Heart right ventricle (tissue), 16 donors: ENCODE measurements around the gene TUBGCP6. TPM values are rescaled to one million over a fixed set of nuclear protein-coding genes. Genes with fewer than 3 reads are reported as not detected.
A peak's percentile ranks its signal among the peaks of the same experiment; 100 is the strongest.

Source experiments
- ATAC-seq, 8 donors: fragments of 200-7000 bp; cut with Tn5 transposase; one replicate each; pipeline ENCODE4 v1.9.1; 2020; ENCODE audit warnings: mild to moderate bottlenecking in 8 of 8, moderate library complexity in 8 of 8, moderate number of reproducible peaks in 1 of 8
- DNase-seq, 2 donors: peaks; one replicate each; pipeline ENCODE4 v3.0.0-alpha.2; 2020
- H3K27ac ChIP-seq, 10 donors: fragments of 200-600 bp; sonication (generic) in 2 of 10; one replicate each; pipeline versions ENCODE4 v1.5.0 to v1.8.0; 2020 to 2022; ENCODE audit warnings: mild to moderate bottlenecking in 3 of 10
- H3K27me3 ChIP-seq, 7 donors: fragments of 200-600 bp; one replicate each; pipeline ENCODE4 v1.8.0; 2021 to 2022; ENCODE audit warnings: mild to moderate bottlenecking in 2 of 7
- H3K36me3 ChIP-seq, 9 donors: fragments of 200-600 bp; sonication (generic) in 1 of 9; one replicate each; pipeline versions ENCODE4 v1.5.0 to v1.8.0; 2020 to 2022; ENCODE audit warnings: mild to moderate bottlenecking in 2 of 9
- H3K4me1 ChIP-seq, 9 donors: fragments of 200-600 bp; sonication (generic) in 1 of 9; one replicate each; pipeline versions ENCODE4 v1.5.0 to v1.8.0; 2020 to 2022; ENCODE audit warnings: mild to moderate bottlenecking in 4 of 9
- H3K4me3 ChIP-seq, 10 donors: fragments of 200-600 bp; sonication (generic) in 2 of 10; one replicate each; pipeline versions ENCODE4 v1.5.0 to v1.8.0; 2020 to 2022; ENCODE audit warnings: mild to moderate bottlenecking in 7 of 10, moderate library complexity in 2 of 10
- H3K9me3 ChIP-seq, 11 donors: fragments of 200-600 bp in 10 of 11; sonication (generic) in 2 of 11; one replicate each; pipeline versions ENCODE4 v1.5.0 to v1.8.0; 2013 to 2022; ENCODE audit warnings: mild to moderate bottlenecking in 2 of 11, control low read depth in 1 of 11, moderate library complexity in 1 of 11
- CTCF ChIP-seq, 9 donors: fragments of 200-600 bp; sonication (generic) in 2 of 9; IDR thresholded peaks; one replicate each; pipeline versions ENCODE4 v1.5.0 to v1.8.0; 2021 to 2022; ENCODE audit warnings: antibody characterized with exemption in 9 of 9, mild to moderate bottlenecking in 5 of 9, moderate library complexity in 1 of 9
- WGBS, 2 donors: extraction: QIAGEN DNeasy Blood & Tissue Kit; methylation state at CpG; one replicate each; pipeline ENCODE4 v1.1.7; 2013; ENCODE audit warnings: inconsistent platforms in 1 of 2; 5-methylcytosine and 5-hydroxymethylcytosine counted together
- intact Hi-C, 10 donors: fragments of 100-400 bp; cut with DNase I; formaldehyde crosslinking; loops; one replicate each; pipeline versions ENCODE4 v1.11.1 to v1.14.2; 2022
- polyA plus RNA-seq, 2 donors: library from polyadenylated mRNA; stranded (reverse); fragments of 200-250 nt; gene quantifications; one replicate each; pipeline ENCODE4 v1.2.3, GENCODE V29; 2013
- total RNA-seq, 10 donors: library from RNA; stranded (reverse); fragmentation: NEBNext Ultra II Directional in 3 of 10; extraction: Animal tissue kit (Norgen Biotek cat#: 25700) in 3 of 10; gene quantifications; one replicate each; pipeline versions ENCODE4 v1.2.1 to v1.2.4, GENCODE V29; 2021 to 2023
- donor health status: Arrhythmogenic right ventricular cardiomyopathy.
- donor health status: ischemic (EF 13 %, LVEDD 7.1; RV severe dilation, severe dysfunction).
- donor health status: healthy with polysubstance abuse.
- donor health status: DM: no; HTN: yes; CAD: no.
- donor health status: DM: no; HTN: no; CAD: no.
- donor health status: ischemic (EF 25% LVEDD 6.9; RV normal size, moderate dysfunction).
- donor health status: ischemic (EF 25% LVEDD 5.7; RV mildly dilated, moderate dysfunction).
- donor health status: healthy.
- donor health status: DM: yes; HTN: yes; CAD: no.
- donor health status: Ischemic cardiomyopathy.
- donor health status: ischemic (EF 35%, LVEDD 5.7; RV mildly dilated, moderate dysfunction).
- donor health status: nonischemic (EF 11% LVEDD 7.7; RV severe dilation, severe dysfunction).
- donor health status: DM: yes; HTN: yes; CAD: no.
- donor health status: PGD.
- donor health status: ischemic (EF 29% LVEDD 5.4; RV normal size, mild dysfunction).
- donor health status: nonischemic (EF 23%, LVEDD 6.1; RV moderate dilation, normal function).

Gene TUBGCP6
- total and polyA plus RNA-seq, 12 donors = 14.2 to 40.7 (median 18.5) TPM

- no peaks in the 10 kb centered on the region for H3K9me3 ChIP-seq
- peaks cover 0 to 39% (median 0%) of the 10 kb centered on the region in 9 donors for H3K36me3 ChIP-seq
- no peak for TF ChIP-seq CTCF (IDR thresholded peaks at IDR 0.05)
- intact Hi-C loops = loop anchor here in 1 of 10 donors (10.0 kb wide), 1 partner anchor 266 kb away; no protein-coding TSS in a partner anchor
- no peaks in the 10 kb centered on the region for H3K27me3 ChIP-seq
- H3K4me1 ChIP-seq = peaks cover 10 to 67% (median 43%) of the 10 kb centered on the region in 9 donors
- peak overlapping the region in 9 of 10 donors; percentile 27 to 63 (median 54) for H3K4me3 ChIP-seq
- peak overlapping the region; percentile 13 to 97 (median 79) for H3K27ac ChIP-seq
- DNase-seq = peak in 1 of 2 donors; percentile 33
- WGBS, 2 donors = 52 to 58% methylated on average over 18 of the region's 18 CpGs
- peak in 6 of 8 donors; percentile 1 to 33 (median 13) for ATAC-seq
Observed at GRCh38 chr22:50190941-50191741, 53.7 kb downstream of the TUBGCP6 start.

GRCh38 chr22:50190182-50190940 lies 54.5 kb downstream of the TUBGCP6 start:
- intact Hi-C loops = loop anchor here in 1 of 10 donors (10.0 kb wide), 1 partner anchor 266 kb away; no protein-coding TSS in a partner anchor
- TF ChIP-seq CTCF (IDR thresholded peaks at IDR 0.05) = peak in 7 of 9 donors; percentile 21 to 65 (median 56)
- peak; percentile 31 to 77 (median 72) for ATAC-seq
- Histone ChIP-seq H3K4me3 (peak overlapping the region in 9 of 10 donors; percentile 27 to 63 (median 54)), H3K4me1 (peaks cover 10 to 68% (median 44%) of the 10 kb centered on the region in 9 donors), H3K27ac (peak overlapping the region; percentile 13 to 97 (median 79)), H3K9me3 (no peaks in the 10 kb centered on the region), H3K27me3 (no peaks in the 10 kb centered on the region), H3K36me3 (peaks cover 0 to 31% (median 0%) of the 10 kb centered on the region in 9 donors)
- WGBS, 2 donors = 7% methylated on average over 40 to 43 of the region's 43 CpGs
- peak; percentile 77 to 85 for DNase-seq

DNA sequence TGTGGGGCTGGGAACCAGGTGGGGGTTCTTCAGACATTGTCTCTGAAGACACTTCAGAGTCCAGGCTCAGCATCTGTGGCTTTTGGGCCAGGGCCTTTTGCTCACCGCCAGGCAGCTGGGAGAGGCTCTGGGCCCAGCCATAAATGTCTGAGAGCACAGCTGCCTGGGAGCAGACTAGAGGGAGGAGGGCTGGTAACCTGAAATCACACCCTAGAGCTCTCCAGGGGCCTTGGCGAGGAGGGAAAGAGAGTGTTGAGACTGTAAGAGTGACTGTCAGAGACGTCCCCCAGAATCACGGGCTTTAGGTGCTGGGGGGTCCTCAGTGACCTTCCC lies 55.0 kb downstream of the TUBGCP6 start:
- intact Hi-C loops = loop anchor here in 1 of 10 donors (10.0 kb wide), 1 partner anchor 265 kb away; no protein-coding TSS in a partner anchor
- Histone ChIP-seq H3K4me1 (peaks cover 10 to 72% (median 49%) of the 10 kb centered on the region in 9 donors), H3K4me3 (peak overlapping the region in 8 of 10 donors; percentile 27 to 63 (median 54)), H3K27me3 (no peaks in the 10 kb centered on the region), H3K36me3 (peaks cover 0 to 26% (median 0%) of the 10 kb centered on the region in 9 donors), H3K9me3 (no peaks in the 10 kb centered on the region), H3K27ac (peak overlapping the region in 9 of 10 donors; percentile 64 to 97 (median 80))
- TF ChIP-seq CTCF (IDR thresholded peaks at IDR 0.05) = no peak
- WGBS, 2 donors = 16 to 21% methylated on average over 4 of the region's 4 CpGs
- DNase-seq = peak in 1 of 2 donors; percentile 21
- peak; percentile 2 to 43 (median 29) for ATAC-seq
